Thyroid gland (tissue), 4 donors: Measurements from ENCODE around the gene SH3YL1.

Experiments used
- POLR2A ChIP-seq, 2 donors: fragments of 450-650 bp; IDR thresholded peaks; one replicate each; pipeline ENCODE4 v1.6.1; 2017; ENCODE audit warnings: antibody characterized with exemption in 2 of 2, mild to moderate bottlenecking in 2 of 2, moderate library complexity in 1 of 2
- TF ChIP-seq, protein P1 (sequence below), 6 experiments: fragments of 200-600 bp in 3 of 6; fragments of 450-650 bp in 3 of 6; sonication (generic) in 3 of 6; IDR thresholded peaks; one replicate each; pipeline ENCODE4 v1.5.1; 2016 to 2019; ENCODE audit warnings: antibody characterized with exemption in 6 of 6, mild to moderate bottlenecking in 2 of 6, inconsistent platforms in 1 of 6, moderate library complexity in 1 of 6

DNA sequence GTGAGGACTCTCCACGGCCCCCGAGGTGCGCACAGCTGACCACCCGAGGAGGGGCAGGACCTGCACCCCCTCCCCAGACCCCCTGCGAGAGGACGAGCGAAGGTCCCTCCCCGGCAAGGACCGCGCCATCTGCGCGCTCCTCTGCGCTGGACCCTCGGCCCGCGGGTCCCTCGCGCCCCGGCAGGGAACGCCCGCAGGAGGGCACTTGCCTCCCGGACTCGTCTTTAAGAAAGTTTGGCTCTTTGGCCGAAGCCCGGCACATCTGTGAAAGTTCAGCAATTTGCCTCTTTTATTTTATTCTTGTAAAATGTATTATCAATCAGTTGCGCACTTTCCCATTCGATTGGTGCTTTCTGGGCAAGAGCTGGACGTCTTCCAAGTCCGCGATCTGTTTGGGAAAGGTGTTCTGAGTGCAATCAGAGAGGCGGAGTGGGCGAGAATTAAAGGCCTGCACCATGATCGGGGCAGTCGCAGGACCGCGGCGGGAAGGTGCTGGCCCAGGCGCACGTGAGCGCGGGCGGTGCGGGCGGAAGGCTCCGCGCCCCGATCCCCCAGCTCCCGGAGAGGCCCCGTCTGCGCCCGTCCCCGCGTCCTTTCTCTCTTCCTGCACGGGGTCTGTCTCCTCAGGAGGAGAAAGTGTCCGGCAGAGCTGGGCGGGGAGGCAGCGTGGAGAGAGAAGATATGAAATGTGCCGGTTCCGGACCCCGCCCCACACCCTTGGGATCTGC is 25.7 kb upstream of the SH3YL1 start:
- no peak for TF ChIP-seq POLR2A (IDR thresholded peaks at IDR 0.05)
- TF ChIP-seq, protein P1, sequence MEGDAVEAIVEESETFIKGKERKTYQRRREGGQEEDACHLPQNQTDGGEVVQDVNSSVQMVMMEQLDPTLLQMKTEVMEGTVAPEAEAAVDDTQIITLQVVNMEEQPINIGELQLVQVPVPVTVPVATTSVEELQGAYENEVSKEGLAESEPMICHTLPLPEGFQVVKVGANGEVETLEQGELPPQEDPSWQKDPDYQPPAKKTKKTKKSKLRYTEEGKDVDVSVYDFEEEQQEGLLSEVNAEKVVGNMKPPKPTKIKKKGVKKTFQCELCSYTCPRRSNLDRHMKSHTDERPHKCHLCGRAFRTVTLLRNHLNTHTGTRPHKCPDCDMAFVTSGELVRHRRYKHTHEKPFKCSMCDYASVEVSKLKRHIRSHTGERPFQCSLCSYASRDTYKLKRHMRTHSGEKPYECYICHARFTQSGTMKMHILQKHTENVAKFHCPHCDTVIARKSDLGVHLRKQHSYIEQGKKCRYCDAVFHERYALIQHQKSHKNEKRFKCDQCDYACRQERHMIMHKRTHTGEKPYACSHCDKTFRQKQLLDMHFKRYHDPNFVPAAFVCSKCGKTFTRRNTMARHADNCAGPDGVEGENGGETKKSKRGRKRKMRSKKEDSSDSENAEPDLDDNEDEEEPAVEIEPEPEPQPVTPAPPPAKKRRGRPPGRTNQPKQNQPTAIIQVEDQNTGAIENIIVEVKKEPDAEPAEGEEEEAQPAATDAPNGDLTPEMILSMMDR (IDR thresholded peaks at IDR 0.05): no peak
